PC-3 (cell line): ENCODE data around the gene GPHA2.

Experiments used
- CTCF ChIP-seq: fragments of 300-600 bp; sonication (generic); conservative IDR thresholded peaks from 2 replicates; pipeline ENCODE4 v1.5.1; 2017; ENCODE audit warnings: antibody characterized with exemption, low read depth, mild to moderate bottlenecking, low read length
- EZH2 ChIP-seq: fragments of 300-600 bp; sonication (generic); IDR thresholded peaks from one replicate; pipeline ENCODE4 v1.6.1; 2017; ENCODE audit warnings: antibody characterized with exemption, mild to moderate bottlenecking, low read length; ENCODE audit not compliant: unreplicated experiment
- EZH2phosphoT487 ChIP-seq: fragments of 300-600 bp; sonication (generic); IDR thresholded peaks from 2 replicates; pipeline ENCODE4 v1.6.1; 2018; ENCODE audit warnings: mild to moderate bottlenecking, antibody characterized with exemption, low read length, borderline replicate concordance

DNA sequence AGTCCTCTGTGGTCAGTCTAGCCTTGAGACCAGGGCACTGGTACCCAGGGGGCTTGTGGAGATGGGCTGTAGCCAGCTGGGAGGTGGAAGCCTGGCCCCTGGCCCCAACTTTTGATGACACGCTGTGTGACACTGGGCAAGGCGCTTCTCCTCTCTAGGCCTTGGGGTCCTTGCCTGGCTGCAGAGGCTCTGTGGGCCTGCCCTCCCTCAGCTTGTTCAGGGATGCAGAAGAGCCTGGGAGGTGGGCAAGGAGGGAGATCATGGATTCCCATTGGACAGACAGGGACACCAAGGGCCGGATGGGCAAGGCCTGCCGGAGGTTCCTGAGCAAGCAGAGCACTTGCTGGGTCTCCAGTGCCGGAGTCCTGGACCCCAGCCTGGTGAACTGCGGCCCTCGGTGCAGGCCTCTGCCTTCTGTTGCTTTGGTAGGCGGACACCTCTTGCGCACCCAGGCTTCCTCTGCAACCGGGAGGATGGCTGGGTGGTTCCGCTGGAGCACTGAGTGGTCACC is 12.5 kb downstream of the GPHA2 start:
- TF ChIP-seq CTCF = no peak
- TF ChIP-seq EZH2 = no peak
- TF ChIP-seq EZH2phosphoT487 = no peak
